GM12864 (cell line): ENCODE measurements around the gene KCNJ4.

Experiments used
- DNase-seq: peaks from one replicate; pipeline ENCODE4 v3.0.0-alpha.2; 2011; ENCODE audit warnings: low read depth
- H3K4me3 ChIP-seq: 2 replicates; pipeline ENCODE4 v1.5.1; 2011; ENCODE audit warnings: mild to moderate bottlenecking, low read depth, low read length, control low read depth
- CTCF ChIP-seq: IDR thresholded peaks from 2 replicates; pipeline ENCODE4 v1.5.1; 2011; ENCODE audit warnings: low read depth, mild to moderate bottlenecking, moderate library complexity, low read length, control low read depth, inconsistent platforms; ENCODE audit errors: missing control alignments

KCNJ4 gene

DNA sequence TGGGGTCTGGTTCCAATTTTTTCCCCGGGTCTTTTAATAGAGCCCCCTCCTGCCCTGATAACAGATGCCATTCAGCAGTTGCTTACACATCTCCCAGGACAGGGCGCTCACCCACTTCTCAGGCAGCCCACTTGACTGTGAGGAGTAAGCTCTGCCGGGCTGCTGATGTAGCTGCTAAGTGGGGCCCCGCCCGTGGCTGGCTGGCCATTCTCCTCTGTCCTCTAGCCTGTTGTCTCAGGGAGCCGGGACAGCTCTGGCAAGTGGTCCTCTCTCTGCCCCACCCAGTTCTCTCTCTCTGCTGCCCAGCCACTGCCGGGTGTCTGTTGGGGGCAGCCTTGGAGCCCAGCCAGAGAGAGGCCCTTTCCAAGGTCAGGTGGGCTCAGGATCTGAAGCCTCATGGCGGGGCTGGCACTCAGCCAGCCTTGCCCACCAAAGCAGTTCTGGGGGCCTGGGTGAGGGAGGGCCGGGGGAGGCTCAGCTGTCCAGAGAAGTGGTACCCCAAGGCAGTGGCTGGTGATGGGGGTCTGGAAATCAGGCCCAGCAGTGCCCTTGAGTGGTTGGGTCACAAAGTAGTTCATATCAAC lies 8.9 kb downstream of the KCNJ4 start:
- no peak for DNase-seq
- no peak for TF ChIP-seq CTCF
- no peak overlapping the region for H3K4me3 ChIP-seq

DNA sequence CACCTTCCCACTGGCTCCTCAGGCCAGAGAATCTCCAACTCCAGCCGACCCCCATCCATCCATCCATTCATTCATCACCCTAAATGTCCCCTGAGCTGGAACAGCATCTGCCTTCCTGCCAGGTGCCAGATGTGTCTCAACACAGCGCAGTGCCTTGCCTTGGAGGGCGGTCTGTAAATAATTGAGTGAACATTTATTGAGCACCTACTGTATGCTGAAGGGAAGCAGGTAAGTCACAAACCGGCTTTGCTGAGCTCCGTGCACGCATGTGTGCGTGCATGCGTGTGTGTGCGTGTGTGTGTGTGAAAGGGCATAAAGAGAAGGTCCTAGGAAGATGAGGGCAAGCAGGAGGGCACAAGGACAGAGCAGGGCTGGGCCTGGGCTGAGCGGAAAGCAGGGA lies 10.2 kb downstream of the KCNJ4 start:
- H3K4me3 ChIP-seq: no peak overlapping the region
- DNase-seq: no peak

DNA sequence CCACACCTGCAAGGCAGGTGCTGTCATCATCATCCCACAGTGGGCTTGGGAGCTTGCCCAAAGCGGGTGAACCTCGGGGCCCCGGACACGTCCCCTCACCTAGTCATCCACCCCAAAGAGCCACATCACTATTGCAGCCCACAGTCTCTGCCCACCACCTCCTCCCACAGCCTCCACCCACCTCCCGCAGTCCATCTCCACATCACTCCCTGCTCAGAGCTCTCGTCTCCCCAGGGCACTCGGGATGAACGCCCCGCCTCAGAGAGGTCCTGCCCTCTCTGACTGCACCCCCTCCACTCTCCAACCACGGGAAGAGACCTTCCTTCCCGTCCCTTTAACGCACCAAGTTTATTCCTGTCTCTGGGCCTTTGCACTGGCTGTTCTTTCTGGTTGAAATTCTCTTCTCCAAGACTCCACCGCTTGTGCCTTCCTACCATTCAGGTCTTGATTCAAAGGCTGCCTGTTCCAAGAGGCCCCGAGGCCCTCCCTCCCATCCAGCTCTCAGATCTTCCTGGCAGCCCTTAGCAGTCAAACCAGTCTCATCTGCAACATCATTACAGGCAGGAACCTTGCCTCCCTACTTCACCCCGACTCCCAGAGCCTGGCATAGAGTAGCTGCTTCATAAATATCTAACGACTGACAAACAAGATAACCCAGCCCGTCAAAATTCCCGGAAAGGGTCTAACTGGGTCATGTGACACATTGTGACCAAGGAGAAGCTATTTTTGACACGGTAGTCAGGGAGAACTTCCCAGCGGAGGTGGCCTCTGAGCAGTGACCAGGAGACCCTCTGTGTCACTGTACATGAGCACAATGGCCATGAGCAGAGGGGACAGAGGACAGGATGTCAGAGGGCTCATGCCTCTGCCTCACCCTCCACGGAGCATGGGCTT lies 11.1 kb downstream of the KCNJ4 start:
- no peak overlapping the region for H3K4me3 ChIP-seq
- no peak for TF ChIP-seq CTCF
- no peak for DNase-seq

More for the DNA sequence above, 10.2 kb downstream of the KCNJ4 start:
- TF ChIP-seq CTCF: no peak

DNA sequence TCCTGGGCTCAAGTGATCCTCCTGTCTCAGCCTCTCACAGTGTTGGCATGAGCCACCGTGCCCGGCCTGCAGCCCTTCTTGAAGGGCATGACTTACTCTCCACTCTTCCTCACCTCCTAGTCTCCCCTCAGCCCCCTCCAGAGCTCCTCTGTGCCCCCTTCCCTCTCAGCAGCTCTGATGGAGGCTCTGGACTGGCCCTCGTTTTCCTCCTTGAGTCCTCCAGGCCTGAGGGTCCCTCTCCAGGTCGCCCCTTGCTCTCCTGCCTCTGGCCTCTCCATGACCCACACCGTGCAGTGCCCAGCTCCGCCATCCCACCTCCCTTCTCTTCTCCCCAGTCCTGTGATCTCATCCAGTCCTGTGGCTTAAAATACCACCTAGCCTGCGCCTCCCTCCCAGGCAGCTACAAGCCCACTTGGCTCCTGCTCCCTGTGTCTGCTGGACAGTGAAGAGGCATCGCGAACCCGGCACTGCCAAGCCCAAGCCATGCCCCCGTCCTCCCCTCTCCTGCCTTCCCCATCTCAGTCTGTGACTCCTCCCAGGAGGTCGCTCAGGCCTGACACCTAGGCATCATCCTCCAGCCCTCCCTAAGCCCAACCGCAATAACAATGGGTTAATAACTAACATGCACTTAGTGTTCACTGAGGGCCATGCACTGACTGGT lies 11.9 kb downstream of the KCNJ4 start:
- no peak overlapping the region for H3K4me3 ChIP-seq
- no peak for TF ChIP-seq CTCF
- no peak for DNase-seq

DNA sequence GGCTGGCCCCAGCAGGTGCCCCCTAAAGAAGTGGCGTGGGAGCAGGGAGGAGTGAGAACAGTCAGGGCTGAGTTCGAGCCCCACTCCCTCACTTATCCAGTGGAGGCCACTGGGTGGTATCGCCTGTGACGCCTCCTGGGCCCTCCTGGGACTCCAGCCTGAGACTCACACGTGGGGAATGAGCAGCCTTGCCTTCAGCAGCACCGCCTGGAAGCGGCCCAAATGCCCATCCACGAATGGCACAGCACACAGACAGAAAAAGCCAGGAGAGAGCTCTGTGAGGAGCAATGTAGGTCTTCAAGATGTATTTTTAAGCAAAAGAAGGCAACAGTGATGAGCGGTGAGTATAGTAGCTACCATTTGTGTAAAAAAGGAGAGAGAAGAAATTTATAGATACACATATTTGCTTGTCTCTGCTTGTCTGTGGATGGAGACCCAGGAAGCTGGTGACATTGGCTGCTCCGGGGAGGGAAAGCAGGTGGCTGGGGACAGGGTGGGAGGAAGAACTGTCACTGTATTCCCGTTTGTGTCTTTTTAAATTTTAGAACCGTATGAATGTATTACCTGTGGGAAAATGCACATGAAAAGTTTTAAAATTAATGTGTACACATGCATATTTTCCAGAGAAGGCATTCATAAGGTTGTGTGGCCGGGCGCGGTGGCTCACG lies 13.2 kb downstream of the KCNJ4 start:
- no peak for TF ChIP-seq CTCF
- DNase-seq: no peak
- H3K4me3 ChIP-seq: no peak overlapping the region

GRCh38 chr22:38440747-38441350 lies 14.2 kb downstream of the KCNJ4 start:
- H3K4me3 ChIP-seq: no peak overlapping the region
- no peak for DNase-seq
- TF ChIP-seq CTCF: no peak
